Stimulated activated CD4-positive, alpha-beta T cell treated with anti-CD3 and anti-CD28 coated beads, Interleukin-15, amount 100 ng/mL, for 24 hours (primary cell): ENCODE measurements around the gene MCU.
"Not testable (repeated sequence)": the region's sequence is repeated elsewhere in the genome, so short reads cannot be mapped to it uniquely, and the experiment has no call there.

ENCODE experiments used
- DNase-seq: peaks from one replicate; pipeline ENCODE4 v3.0.0-alpha.2; 2020

Gene MCU

GRCh38 chr10:72691863-72692743 is at the start of gene MCU:
Gene MCU, plus strand, starts transcription at chr10:72692143. Its CDS starts 9 bp downstream, at chr10:72692152.
- peak; percentile 97 for DNase-seq

GRCh38 chr10:72642318-72642717 is 49.6 kb upstream of the MCU start:
- DNase-seq: no peak

- no peak for DNase-seq
Observed at GRCh38 chr10:72645263-72645858, 46.6 kb upstream of the MCU start.

GRCh38 chr10:72646971-72647370 is 45.0 kb upstream of the MCU start:
- not testable (repeated sequence) for DNase-seq

GRCh38 chr10:72648301-72648700 is 43.6 kb upstream of the MCU start:
- no peak for DNase-seq

- no peak for DNase-seq
Observed at GRCh38 chr10:72649291-72649690, 42.7 kb upstream of the MCU start.

- no peak for DNase-seq
Observed at GRCh38 chr10:72653383-72654096, 38.4 kb upstream of the MCU start.

GRCh38 chr10:72654720-72655119 is 37.2 kb upstream of the MCU start:
- DNase-seq: no peak

GRCh38 chr10:72658696-72659400 is 33.1 kb upstream of the MCU start:
- no peak for DNase-seq

- no peak for DNase-seq
Observed at GRCh38 chr10:72659694-72660093, 32.2 kb upstream of the MCU start.

GRCh38 chr10:72660220-72660619 is 31.7 kb upstream of the MCU start:
- no peak for DNase-seq

GRCh38 chr10:72661431-72661830 is 30.5 kb upstream of the MCU start:
- no peak for DNase-seq

GRCh38 chr10:72663971-72664370 is 28.0 kb upstream of the MCU start:
- DNase-seq: no peak

GRCh38 chr10:72665925-72666324 is 26.0 kb upstream of the MCU start:
- no peak for DNase-seq

GRCh38 chr10:72667207-72667864 is 24.6 kb upstream of the MCU start:
- DNase-seq: no peak

GRCh38 chr10:72673280-72673679 is 18.7 kb upstream of the MCU start:
- no peak for DNase-seq

GRCh38 chr10:72674174-72674573 is 17.8 kb upstream of the MCU start:
- DNase-seq: not testable (repeated sequence)

GRCh38 chr10:72679838-72680241 is 12.1 kb upstream of the MCU start:
- DNase-seq: no peak

GRCh38 chr10:72682638-72683037 is 9.3 kb upstream of the MCU start:
- no peak for DNase-seq

GRCh38 chr10:72685264-72685921 is 6.5 kb upstream of the MCU start:
- no peak for DNase-seq

- not testable (repeated sequence) for DNase-seq
Observed at GRCh38 chr10:72686430-72686829, 5.5 kb upstream of the MCU start.

GRCh38 chr10:72687035-72687434 is 4.9 kb upstream of the MCU start:
- DNase-seq: no peak
